Measurements from ENCODE around the gene RYR2. TPM values are rescaled to one million over a fixed set of nuclear protein-coding genes. Genes with fewer than 3 reads are reported as not detected.
A peak's percentile ranks its signal among the peaks of the same experiment; 100 is the strongest.

Gene RYR2
- total and polyA plus RNA-seq, 9 of the 15 experiments (the other 6 are each of a cell fraction or from before 2014, with no cell fraction given): 0.03 to 0.42 (median 0.14) TPM

DNA sequence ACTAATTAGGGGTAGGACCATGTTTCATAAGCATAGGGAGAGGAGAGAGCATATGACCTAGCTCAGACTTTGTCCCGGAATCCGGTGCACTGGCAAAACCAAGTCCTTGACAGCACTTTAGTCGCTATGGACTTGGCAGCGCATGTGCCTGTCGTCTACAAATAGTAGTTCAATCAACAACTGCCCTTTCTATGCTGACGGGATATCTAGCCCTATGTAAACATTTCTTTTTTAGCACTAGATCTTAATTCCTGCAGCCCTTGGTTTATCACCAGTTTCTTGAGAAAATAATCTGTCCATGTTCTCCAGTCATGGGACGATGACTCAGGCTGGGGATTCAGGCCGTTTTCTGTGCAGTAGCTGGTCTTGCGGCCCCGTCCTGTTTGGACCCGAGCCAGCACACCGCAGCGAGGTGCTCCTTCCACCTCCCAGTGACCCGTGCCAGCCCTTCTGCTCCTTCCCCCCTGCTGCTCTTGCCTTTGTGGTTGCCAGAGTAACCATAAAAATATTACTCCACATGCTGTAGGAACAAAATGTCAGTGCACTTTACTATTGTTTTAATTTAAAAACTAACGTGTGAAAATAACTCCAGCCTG, 29.1 kb upstream of the RYR2 start (continued):
- TF ChIP-seq, protein P1, sequence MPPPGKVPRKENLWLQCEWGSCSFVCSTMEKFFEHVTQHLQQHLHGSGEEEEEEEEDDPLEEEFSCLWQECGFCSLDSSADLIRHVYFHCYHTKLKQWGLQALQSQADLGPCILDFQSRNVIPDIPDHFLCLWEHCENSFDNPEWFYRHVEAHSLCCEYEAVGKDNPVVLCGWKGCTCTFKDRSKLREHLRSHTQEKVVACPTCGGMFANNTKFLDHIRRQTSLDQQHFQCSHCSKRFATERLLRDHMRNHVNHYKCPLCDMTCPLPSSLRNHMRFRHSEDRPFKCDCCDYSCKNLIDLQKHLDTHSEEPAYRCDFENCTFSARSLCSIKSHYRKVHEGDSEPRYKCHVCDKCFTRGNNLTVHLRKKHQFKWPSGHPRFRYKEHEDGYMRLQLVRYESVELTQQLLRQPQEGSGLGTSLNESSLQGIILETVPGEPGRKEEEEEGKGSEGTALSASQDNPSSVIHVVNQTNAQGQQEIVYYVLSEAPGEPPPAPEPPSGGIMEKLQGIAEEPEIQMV (tag; conservative IDR thresholded peaks at IDR 0.05; ENCODE audit: low read depth): no peak
- TF ChIP-seq GTF2E2 (tag; IDR thresholded peaks at IDR 0.05) (0 out of 2 replicates have a peak, but pooled peaks have one; percentile 42), JUN (IDR thresholded peaks at IDR 0.05; ENCODE audit: borderline replicate concordance, low read depth, low read length) (peak; percentile 67; the same call in 1 of the 2 replicates), JUN (CRISPR knock-in tag; IDR thresholded peaks at IDR 0.05; ENCODE audit: borderline replicate concordance) (no peak), SIRT6 (IDR thresholded peaks at IDR 0.05; ENCODE audit: low read depth, low read length) (no peak), FOXK2 (conservative IDR thresholded peaks at IDR 0.05 in 1 of 2, IDR thresholded peaks at IDR 0.05 in 1 of 2; ENCODE audit: low read depth in 2 of 2) (0 out of 4 replicates have a peak, but pooled peaks of 1 of the 2 experiments have one; percentile 19), ZNF551 (CRISPR knock-in tag; IDR thresholded peaks at IDR 0.05) (no peak), ELF1 (tag; IDR thresholded peaks at IDR 0.05) (no peak), TGIF2 (CRISPR knock-in tag; IDR thresholded peaks at IDR 0.05) (no peak), BHLHE40 (IDR thresholded peaks at IDR 0.05; ENCODE audit: low read length) (peak; percentile 40), RBM39 (optimal IDR thresholded peaks at IDR 0.05; ENCODE audit: low read depth, low read length) (no peak), TFE3 (CRISPR knock-in tag; IDR thresholded peaks at IDR 0.05) (0 out of 2 replicates have a peak, but pooled peaks have one; percentile 7), SRF (CRISPR knock-in tag; IDR thresholded peaks at IDR 0.05) (peak in 1 of 2 experiments; percentile 64; a peak in 1 of 4 replicates), TOE1 (IDR thresholded peaks at IDR 0.05; ENCODE audit: borderline replicate concordance) (0 out of 2 replicates have a peak, but pooled peaks have one; percentile 61), TOE1 (CRISPR knock-in tag; IDR thresholded peaks at IDR 0.05; ENCODE audit: borderline replicate concordance, low read depth) (no peak), ZNF174 (CRISPR knock-in tag; IDR thresholded peaks at IDR 0.05) (no peak), MAFF (IDR thresholded peaks at IDR 0.05; ENCODE audit: low read length) (no peak), SRSF7 (optimal IDR thresholded peaks at IDR 0.05; ENCODE audit: low read depth, low read length) (no peak), MBD2 (IDR thresholded peaks at IDR 0.05; ENCODE audit: borderline replicate concordance, low read depth) (no peak), DIDO1 (tag; IDR thresholded peaks at IDR 0.05; ENCODE audit: low read depth) (no peak), CREBBP (IDR thresholded peaks at IDR 0.05; ENCODE audit: low read depth, low read length) (no peak)
- TF ChIP-seq, protein P2, sequence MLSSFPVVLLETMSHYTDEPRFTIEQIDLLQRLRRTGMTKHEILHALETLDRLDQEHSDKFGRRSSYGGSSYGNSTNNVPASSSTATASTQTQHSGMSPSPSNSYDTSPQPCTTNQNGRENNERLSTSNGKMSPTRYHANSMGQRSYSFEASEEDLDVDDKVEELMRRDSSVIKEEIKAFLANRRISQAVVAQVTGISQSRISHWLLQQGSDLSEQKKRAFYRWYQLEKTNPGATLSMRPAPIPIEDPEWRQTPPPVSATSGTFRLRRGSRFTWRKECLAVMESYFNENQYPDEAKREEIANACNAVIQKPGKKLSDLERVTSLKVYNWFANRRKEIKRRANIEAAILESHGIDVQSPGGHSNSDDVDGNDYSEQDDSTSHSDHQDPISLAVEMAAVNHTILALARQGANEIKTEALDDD (IDR thresholded peaks at IDR 0.05): no peak
- TF ChIP-seq, protein P3, sequence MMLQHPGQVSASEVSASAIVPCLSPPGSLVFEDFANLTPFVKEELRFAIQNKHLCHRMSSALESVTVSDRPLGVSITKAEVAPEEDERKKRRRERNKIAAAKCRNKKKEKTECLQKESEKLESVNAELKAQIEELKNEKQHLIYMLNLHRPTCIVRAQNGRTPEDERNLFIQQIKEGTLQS (IDR thresholded peaks at IDR 0.05): peak; percentile 85
- TF ChIP-seq, protein P3 (CRISPR knock-in tag; conservative IDR thresholded peaks at IDR 0.05): no peak
